OCI-LY7 (cell line): ENCODE results near the gene GNB5. TPM values are rescaled to one million over a fixed set of nuclear protein-coding genes. Genes with fewer than 3 reads are reported as not detected.
A peak's percentile ranks its signal among the peaks of the same experiment; 100 is the strongest.

ENCODE experiments used
- BruUV-seq: library from RNA; stranded (reverse); fragments of 400-500 nt; replicated peaks from 2 replicates; lab custom pipeline; 2021; lab: Mats Ljungman, UMichigan
- CTCF ChIA-PET: fragments of 300-600 bp; sonication (Branson Sonifier 250); formaldehyde crosslinking; loops from one replicate; lab custom pipeline; 2022; ENCODE audit warnings: antibody characterized with exemption; ENCODE audit not compliant: unreplicated experiment; lab: Charles Lee
- POLR2A ChIA-PET: fragments of 300-600 bp; sonication (Branson Sonifier 250); formaldehyde crosslinking; loops from one replicate; lab custom pipeline; 2022; ENCODE audit warnings: antibody characterized with exemption; lab: Charles Lee
- DNase-seq: peaks from one replicate; pipeline ENCODE4 v3.0.0-alpha.2; 2015; ENCODE audit warnings: low spot score
- H2AFZ ChIP-seq: fragments of 200-600 bp; sonication (generic), shearing (Covaris generic); 2 replicates; pipeline ENCODE4 v1.6.1; 2014; ENCODE audit warnings: mild to moderate bottlenecking, antibody characterized with exemption, low read length, moderate library complexity
- H3K27ac ChIP-seq: fragments of 200-600 bp; sonication (generic); 2 replicates; pipeline ENCODE4 v1.5.1; 2014; ENCODE audit warnings: mixed run types, low read depth, mild to moderate bottlenecking, moderate library complexity, low read length, inconsistent platforms; ENCODE audit not compliant: poor library complexity, severe bottlenecking
- H3K36me3 ChIP-seq: fragments of 200-600 bp; sonication (generic); 2 replicates; pipeline ENCODE4 v1.6.1; 2014; ENCODE audit warnings: mild to moderate bottlenecking, antibody characterized with exemption, low read length, moderate library complexity, mixed read lengths; ENCODE audit not compliant: insufficient read depth
- H3K4me1 ChIP-seq: fragments of 200-600 bp; sonication (generic); 2 replicates; pipeline ENCODE4 v1.5.1; 2014; ENCODE audit warnings: mild to moderate bottlenecking, low read length; ENCODE audit not compliant: insufficient read depth, poor library complexity, severe bottlenecking
- H3K4me2 ChIP-seq: fragments of 200-600 bp; sonication (generic); 2 replicates; pipeline ENCODE4 v1.6.1; 2014; ENCODE audit warnings: mild to moderate bottlenecking, low read length
- H3K4me3 ChIP-seq: fragments of 200-600 bp; sonication (generic); 2 replicates; pipeline ENCODE4 v1.5.1; 2014; ENCODE audit warnings: mild to moderate bottlenecking, low read depth, low read length; ENCODE audit not compliant: poor library complexity, severe bottlenecking
- H3K79me2 ChIP-seq: fragments of 200-600 bp; sonication (generic); 2 replicates; pipeline ENCODE4 v1.6.1; 2016; ENCODE audit warnings: low read depth, mild to moderate bottlenecking, low read length, moderate library complexity, mixed read lengths; ENCODE audit not compliant: insufficient read depth
- H3K9me2 ChIP-seq: fragments of 200-600 bp; sonication (generic); 2 replicates; pipeline ENCODE4 v1.6.1; 2016; ENCODE audit warnings: mild to moderate bottlenecking, low read length, mixed read lengths; ENCODE audit not compliant: insufficient read depth
- H3K9me3 ChIP-seq: fragments of 200-600 bp; sonication (generic); 2 replicates; pipeline ENCODE4 v1.6.1; 2014; ENCODE audit warnings: mild to moderate bottlenecking, mixed run types, low read length, mixed read lengths
- H4K20me1 ChIP-seq: fragments of 200-600 bp; sonication (generic); 2 replicates; pipeline ENCODE4 v1.6.1; 2014; ENCODE audit warnings: mild to moderate bottlenecking, antibody characterized with exemption, low read length, moderate library complexity, mixed read lengths; ENCODE audit not compliant: insufficient read depth
- EZH2phosphoT487 ChIP-seq: fragments of 200-600 bp; sonication (generic); IDR thresholded peaks from 2 replicates; pipeline ENCODE4 v1.6.1; 2018; ENCODE audit warnings: low read depth, borderline replicate concordance, mild to moderate bottlenecking, mixed run types, antibody characterized with exemption, low read length, moderate library complexity, mixed read lengths
- intact Hi-C: fragments of 100-400 bp; cut with micrococcal nuclease; formaldehyde crosslinking; loops from one replicate; pipeline ENCODE4 v1.10.0; 2022; ENCODE audit not compliant: unreplicated experiment
- total RNA-seq, 2 experiments: library from RNA; depleted of rRNA in 1 of 2; stranded (reverse); fragments of >200 nt in 1 of 2; shearing (Covaris generic) in 1 of 2; gene quantifications; 2 replicates each; pipeline ENCODE4 v1.2.3, GENCODE V29; 2014 to 2022
- TF ChIP-seq, protein P1 (sequence below): fragments of 200-600 bp; sonication (generic); conservative IDR thresholded peaks from 2 replicates; pipeline ENCODE4 v1.5.1; 2014; ENCODE audit warnings: mild to moderate bottlenecking, antibody characterized with exemption, low read length, moderate library complexity, mixed read lengths

Gene GNB5
- total RNA-seq, 2 experiments from 2014 or later = 49.0 to 53.9 TPM

DNA sequence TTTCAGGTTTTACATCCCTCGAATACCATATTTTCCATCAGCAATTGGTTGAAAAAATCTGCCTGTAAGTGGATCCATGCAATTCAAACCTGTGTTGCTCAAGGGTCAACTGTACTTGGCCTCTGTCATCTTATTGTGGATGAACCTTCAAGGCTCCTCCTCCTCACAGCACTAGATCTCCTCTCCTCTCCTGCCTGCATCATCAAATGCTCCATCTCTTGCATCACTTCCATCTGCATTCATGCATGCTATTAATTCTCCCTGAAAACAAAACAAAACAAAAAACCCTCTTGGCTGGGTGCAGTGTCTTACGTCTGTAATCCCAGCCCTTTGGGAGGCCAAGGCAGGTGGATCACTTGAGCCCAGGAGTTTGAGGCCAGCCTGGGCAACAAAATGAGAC, 88.7 kb downstream of the GNB5 start:
- H3K79me2 ChIP-seq = no peaks in the 10 kb centered on the region
- CTCF ChIA-PET = interaction anchor here (1.0 kb wide), 1 partner anchor 11 kb away, joined by 3 read pairs; no protein-coding TSS in a partner anchor

DNA sequence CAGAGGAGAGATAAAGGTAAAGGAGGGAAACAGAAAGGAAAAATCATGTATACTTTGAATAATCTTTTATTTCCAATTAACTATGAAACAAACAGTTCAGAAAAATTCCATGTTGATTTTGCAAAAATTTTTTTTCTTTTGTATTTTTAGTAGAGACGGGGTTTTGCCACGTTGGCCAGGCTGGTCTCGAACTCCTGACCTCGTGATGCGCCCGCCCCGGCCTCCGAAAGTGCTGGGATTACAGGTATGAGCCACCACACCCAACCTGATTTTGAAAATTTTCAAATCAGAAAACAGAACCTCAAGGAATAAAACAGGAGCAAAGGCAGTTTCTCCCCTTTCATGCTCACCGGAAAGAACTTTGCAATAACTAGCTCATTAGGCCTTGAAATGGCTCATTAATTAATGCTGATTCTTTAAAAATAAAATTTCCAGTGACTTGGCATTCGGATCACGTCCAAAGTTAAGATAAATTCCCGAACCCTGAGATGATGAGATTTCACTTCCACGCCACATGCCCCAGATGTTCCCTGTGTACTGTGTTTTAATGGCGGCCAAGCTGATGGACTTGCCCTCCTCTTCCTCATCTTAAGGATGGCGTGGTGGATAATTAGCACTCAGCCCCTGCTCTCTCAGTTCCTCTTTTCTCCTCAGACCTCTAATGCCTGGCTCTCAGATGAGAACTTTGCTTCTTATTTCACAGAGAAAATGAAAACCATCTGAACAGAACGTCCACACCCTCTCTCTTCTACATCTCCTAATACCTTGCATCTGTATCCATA, 89.5 kb downstream of the GNB5 start:
- H3K4me3 ChIP-seq = no peak overlapping the region
- ChIA-PET POLR2A (interaction anchor here (0.7 kb wide), 2 partner anchors 10 to 177 kb away, joined by 3 read pairs; no protein-coding TSS in a partner anchor), CTCF (no interaction called here)
- no peak for TF ChIP-seq EZH2phosphoT487
- TF ChIP-seq, protein P1, sequence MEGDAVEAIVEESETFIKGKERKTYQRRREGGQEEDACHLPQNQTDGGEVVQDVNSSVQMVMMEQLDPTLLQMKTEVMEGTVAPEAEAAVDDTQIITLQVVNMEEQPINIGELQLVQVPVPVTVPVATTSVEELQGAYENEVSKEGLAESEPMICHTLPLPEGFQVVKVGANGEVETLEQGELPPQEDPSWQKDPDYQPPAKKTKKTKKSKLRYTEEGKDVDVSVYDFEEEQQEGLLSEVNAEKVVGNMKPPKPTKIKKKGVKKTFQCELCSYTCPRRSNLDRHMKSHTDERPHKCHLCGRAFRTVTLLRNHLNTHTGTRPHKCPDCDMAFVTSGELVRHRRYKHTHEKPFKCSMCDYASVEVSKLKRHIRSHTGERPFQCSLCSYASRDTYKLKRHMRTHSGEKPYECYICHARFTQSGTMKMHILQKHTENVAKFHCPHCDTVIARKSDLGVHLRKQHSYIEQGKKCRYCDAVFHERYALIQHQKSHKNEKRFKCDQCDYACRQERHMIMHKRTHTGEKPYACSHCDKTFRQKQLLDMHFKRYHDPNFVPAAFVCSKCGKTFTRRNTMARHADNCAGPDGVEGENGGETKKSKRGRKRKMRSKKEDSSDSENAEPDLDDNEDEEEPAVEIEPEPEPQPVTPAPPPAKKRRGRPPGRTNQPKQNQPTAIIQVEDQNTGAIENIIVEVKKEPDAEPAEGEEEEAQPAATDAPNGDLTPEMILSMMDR = no peak
- peak; percentile 79 for DNase-seq
- no peaks in the 10 kb centered on the region for H4K20me1 ChIP-seq
- H3K9me2 ChIP-seq = no peaks in the 10 kb centered on the region
- peak overlapping the region; percentile 17 for H3K27ac ChIP-seq
- no peaks in the 10 kb centered on the region for H3K36me3 ChIP-seq
- BruUV-seq = no TSS peak
- H2AFZ ChIP-seq = no peak overlapping the region; the same call in 1 of the 2 replicates
- H3K4me1 ChIP-seq = peaks cover 35% of the 10 kb centered on the region
- intact Hi-C loops = no loop called here
- no peaks in the 10 kb centered on the region for H3K9me3 ChIP-seq
- no peaks in the 10 kb centered on the region for H3K79me2 ChIP-seq
- H3K4me2 ChIP-seq = peak overlapping the region; percentile 45

More for the DNA sequence above, 88.7 kb downstream of the GNB5 start:
- H3K9me3 ChIP-seq = no peaks in the 10 kb centered on the region
- DNase-seq = no peak
- intact Hi-C loops = no loop called here
- no peaks in the 10 kb centered on the region for H3K36me3 ChIP-seq
- no peaks in the 10 kb centered on the region for H3K9me2 ChIP-seq
- no peak overlapping the region for H3K4me3 ChIP-seq
- no peak for TF ChIP-seq EZH2phosphoT487
- TF ChIP-seq, protein P1 = no peak
- peaks cover 41% of the 10 kb centered on the region for H3K4me1 ChIP-seq
- POLR2A ChIA-PET = no interaction called here
- no peak overlapping the region; the same call in 1 of the 2 replicates for H2AFZ ChIP-seq
- peak overlapping the region; percentile 45 for H3K4me2 ChIP-seq
- no TSS peak for BruUV-seq
- peak overlapping the region; percentile 17 for H3K27ac ChIP-seq
- no peaks in the 10 kb centered on the region for H4K20me1 ChIP-seq

DNA sequence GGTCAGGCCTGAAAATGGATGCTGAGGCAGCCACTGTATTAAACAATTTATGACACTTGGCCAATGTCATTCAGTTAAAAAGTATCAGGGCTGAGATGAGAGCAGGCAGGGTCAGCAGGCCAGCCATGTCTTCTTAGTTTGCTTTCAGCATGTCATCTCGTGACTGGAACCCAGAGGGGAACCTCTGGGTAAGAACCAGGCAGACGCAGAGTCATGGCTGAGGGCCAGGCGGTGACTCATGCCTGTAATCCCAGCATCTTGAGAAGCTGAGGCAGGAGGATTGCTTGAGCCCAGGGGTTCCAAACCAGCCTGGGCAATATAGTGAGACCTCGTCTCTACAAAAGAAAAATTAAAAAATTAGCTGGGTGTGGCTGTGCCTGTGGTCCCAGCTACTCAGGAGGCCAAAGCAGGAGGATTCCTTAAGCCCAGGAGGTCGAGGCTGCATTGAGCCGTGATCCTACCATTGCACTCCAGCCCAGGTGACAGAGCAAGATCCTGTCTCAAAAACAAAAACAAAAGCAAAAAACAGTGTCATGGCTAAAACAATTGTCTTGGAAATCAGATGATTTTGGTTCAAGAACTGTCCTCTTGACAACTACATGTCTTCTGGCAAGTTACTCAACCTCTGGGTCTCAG, 90.3 kb downstream of the GNB5 start:
- H3K9me2 ChIP-seq = no peaks in the 10 kb centered on the region
- H2AFZ ChIP-seq = no peak overlapping the region
- no peak for TF ChIP-seq EZH2phosphoT487
- TF ChIP-seq, protein P1 = no peak
- H3K79me2 ChIP-seq = no peaks in the 10 kb centered on the region
- H3K27ac ChIP-seq = no peak overlapping the region
- no peak for DNase-seq
- H3K4me3 ChIP-seq = no peak overlapping the region
- ChIA-PET CTCF (no interaction called here), POLR2A (no interaction called here)
- H3K4me1 ChIP-seq = peaks cover 35% of the 10 kb centered on the region
- H3K4me2 ChIP-seq = no peak overlapping the region
- no peaks in the 10 kb centered on the region for H3K36me3 ChIP-seq
- H3K9me3 ChIP-seq = no peaks in the 10 kb centered on the region
- intact Hi-C loops = no loop called here
- no TSS peak for BruUV-seq
- H4K20me1 ChIP-seq = no peaks in the 10 kb centered on the region
